Activated CD4-positive, alpha-beta T cell treated with anti-CD3 and anti-CD28 coated beads, Interleukin-2, amount 10 ng/mL, durations not matched to agents 24 days and 14 days (primary cell): ENCODE results near the gene PARP11. TPM values are rescaled to one million over a fixed set of nuclear protein-coding genes. Genes with fewer than 3 reads are reported as not detected.

Experiments
- DNase-seq: peaks from one replicate; pipeline ENCODE4 v3.0.0; 2022
- H3K27ac Mint-ChIP-seq: one replicate; pipeline ENCODE4 v1.8.0; 2022; ENCODE audit warnings: mild to moderate bottlenecking, mixed read lengths
- H3K27me3 Mint-ChIP-seq: one replicate; pipeline ENCODE4 v1.8.0; 2022; ENCODE audit warnings: mixed read lengths
- H3K36me3 Mint-ChIP-seq: one replicate; pipeline ENCODE4 v1.8.0; 2022; ENCODE audit warnings: low read depth, mild to moderate bottlenecking, mixed read lengths
- H3K4me1 Mint-ChIP-seq: one replicate; pipeline ENCODE4 v1.8.0; 2021; ENCODE audit warnings: mixed read lengths
- H3K4me3 Mint-ChIP-seq: one replicate; pipeline ENCODE4 v1.8.0; 2022; ENCODE audit warnings: mild to moderate bottlenecking, moderate library complexity, mixed read lengths
- H3K9me3 Mint-ChIP-seq: one replicate; pipeline ENCODE4 v1.8.0; 2021; ENCODE audit warnings: mixed read lengths
- intact Hi-C: fragments of 100-400 bp; cut with micrococcal nuclease; formaldehyde crosslinking; loops from one replicate; pipeline ENCODE4 v1.15.1; 2023
- total RNA-seq: library from RNA; stranded (reverse); gene quantifications from 2 replicates; pipeline ENCODE4 v1.2.3, GENCODE V29; 2022

PARP11 gene
- 11.4 and 14.8 TPM in 2 replicates for total RNA-seq

- Mint-ChIP-seq H3K4me1 (peaks cover 44% of the 10 kb centered on the region), H3K4me3 (peak within 1 kb of the TSS; percentile 92), H3K27me3 (no peaks in the 10 kb centered on the region), H3K9me3 (peaks cover 19% of the 10 kb centered on the region), H3K36me3 (peaks cover 12% of the 10 kb centered on the region), H3K27ac (peak within 1 kb of the TSS; percentile 90)
- peak; percentile 100 for DNase-seq
- intact Hi-C loops: loop anchor here (1.0 to 10.0 kb wide), 9 partner anchors 24 to 952 kb away; partner anchors contain the start of genes CCND2, CRACR2A and RAD51AP1
These were observed at the start of gene PARP11 for GRCh38 chr12:3872800-3873636. Gene PARP11 (minus strand): TSS chr12:3873399. CDS start chr12:3873229, 170 bp downstream.

GRCh38 chr12:3922033-3922432, 48.8 kb upstream of the PARP11 start:
- Mint-ChIP-seq H3K36me3 (no peaks in the 10 kb centered on the region), H3K27ac (no peak overlapping the region), H3K9me3 (no peaks in the 10 kb centered on the region), H3K27me3 (peaks cover 18% of the 10 kb centered on the region), H3K4me1 (peaks cover 5% of the 10 kb centered on the region), H3K4me3 (no peak overlapping the region)
- intact Hi-C loops: no loop called here
- no peak for DNase-seq

- intact Hi-C loops: no loop called here
- H3K27me3 Mint-ChIP-seq: peaks cover 21% of the 10 kb centered on the region
- peaks cover 5% of the 10 kb centered on the region for H3K4me1 Mint-ChIP-seq
- H3K27ac Mint-ChIP-seq: no peak overlapping the region
- DNase-seq: no peak
- H3K4me3 Mint-ChIP-seq: no peak overlapping the region
- no peaks in the 10 kb centered on the region for H3K9me3 Mint-ChIP-seq
- H3K36me3 Mint-ChIP-seq: no peaks in the 10 kb centered on the region
These were observed 48.3 kb upstream of the PARP11 start for GRCh38 chr12:3921526-3921925.

- H3K36me3 Mint-ChIP-seq: no peaks in the 10 kb centered on the region
- H3K9me3 Mint-ChIP-seq: no peaks in the 10 kb centered on the region
- no peak overlapping the region for H3K27ac Mint-ChIP-seq
- intact Hi-C loops: no loop called here
- no peak for DNase-seq
- H3K4me1 Mint-ChIP-seq: peaks cover 5% of the 10 kb centered on the region
- peaks cover 24% of the 10 kb centered on the region for H3K27me3 Mint-ChIP-seq
- H3K4me3 Mint-ChIP-seq: no peak overlapping the region
These were observed 47.9 kb upstream of the PARP11 start for GRCh38 chr12:3921151-3921471.

GRCh38 chr12:3920351-3921150, 47.4 kb upstream of the PARP11 start:
- Mint-ChIP-seq H3K9me3 (no peaks in the 10 kb centered on the region), H3K4me1 (peaks cover 5% of the 10 kb centered on the region), H3K27ac (no peak overlapping the region), H3K27me3 (peaks cover 24% of the 10 kb centered on the region), H3K36me3 (no peaks in the 10 kb centered on the region), H3K4me3 (no peak overlapping the region)
- intact Hi-C loops: no loop called here
- no peak for DNase-seq

- H3K4me1 Mint-ChIP-seq: peaks cover 10% of the 10 kb centered on the region
- intact Hi-C loops: no loop called here
- no peak overlapping the region for H3K4me3 Mint-ChIP-seq
- peaks cover 6% of the 10 kb centered on the region for H3K27me3 Mint-ChIP-seq
- H3K9me3 Mint-ChIP-seq: peaks cover 9% of the 10 kb centered on the region
- no peak for DNase-seq
- peaks cover 20% of the 10 kb centered on the region for H3K36me3 Mint-ChIP-seq
- no peak overlapping the region for H3K27ac Mint-ChIP-seq
These were observed 40.1 kb upstream of the PARP11 start for GRCh38 chr12:3913278-3913677.

- Mint-ChIP-seq H3K4me3 (no peak overlapping the region), H3K36me3 (peaks cover 20% of the 10 kb centered on the region), H3K27me3 (peaks cover 6% of the 10 kb centered on the region), H3K27ac (no peak overlapping the region), H3K4me1 (peaks cover 14% of the 10 kb centered on the region), H3K9me3 (peaks cover 9% of the 10 kb centered on the region)
- intact Hi-C loops: no loop called here
- no peak for DNase-seq
These were observed 39.7 kb upstream of the PARP11 start for GRCh38 chr12:3912863-3913262.

- peaks cover 2% of the 10 kb centered on the region for H3K27me3 Mint-ChIP-seq
- peaks cover 20% of the 10 kb centered on the region for H3K36me3 Mint-ChIP-seq
- peaks cover 9% of the 10 kb centered on the region for H3K9me3 Mint-ChIP-seq
- H3K27ac Mint-ChIP-seq: no peak overlapping the region
- DNase-seq: no peak
- peaks cover 24% of the 10 kb centered on the region for H3K4me1 Mint-ChIP-seq
- intact Hi-C loops: no loop called here
- H3K4me3 Mint-ChIP-seq: no peak overlapping the region
These were observed 38.2 kb upstream of the PARP11 start for GRCh38 chr12:3911409-3911808.

GRCh38 chr12:3905664-3906063, 32.5 kb upstream of the PARP11 start:
- no peak for DNase-seq
- peak overlapping the region; percentile 69 for H3K4me3 Mint-ChIP-seq

GRCh38 chr12:3904999-3905398, 31.8 kb upstream of the PARP11 start:
- DNase-seq: peak; percentile 67
- peaks cover 3% of the 10 kb centered on the region for H3K36me3 Mint-ChIP-seq
- intact Hi-C loops: no loop called here
- peak overlapping the region; percentile 69 for H3K4me3 Mint-ChIP-seq
- peaks cover 32% of the 10 kb centered on the region for H3K4me1 Mint-ChIP-seq
- no peaks in the 10 kb centered on the region for H3K27me3 Mint-ChIP-seq
- no peaks in the 10 kb centered on the region for H3K9me3 Mint-ChIP-seq
- H3K27ac Mint-ChIP-seq: no peak overlapping the region

More at GRCh38 chr12:3905664-3906063, 32.5 kb upstream of the PARP11 start:
- H3K9me3 Mint-ChIP-seq: no peaks in the 10 kb centered on the region
- intact Hi-C loops: no loop called here
- peaks cover 6% of the 10 kb centered on the region for H3K36me3 Mint-ChIP-seq
- H3K4me1 Mint-ChIP-seq: peaks cover 32% of the 10 kb centered on the region
- peak overlapping the region; percentile 0 for H3K27ac Mint-ChIP-seq
- no peaks in the 10 kb centered on the region for H3K27me3 Mint-ChIP-seq

- Mint-ChIP-seq H3K27me3 (no peaks in the 10 kb centered on the region), H3K4me1 (peaks cover 35% of the 10 kb centered on the region), H3K36me3 (no peaks in the 10 kb centered on the region), H3K27ac (no peak overlapping the region), H3K9me3 (peaks cover 3% of the 10 kb centered on the region), H3K4me3 (no peak overlapping the region)
- DNase-seq: no peak
- intact Hi-C loops: no loop called here
These were observed 29.7 kb upstream of the PARP11 start for GRCh38 chr12:3902921-3903320.

GRCh38 chr12:3901116-3901515, 27.9 kb upstream of the PARP11 start:
- no peaks in the 10 kb centered on the region for H3K27me3 Mint-ChIP-seq
- no peak for DNase-seq
- no peak overlapping the region for H3K4me3 Mint-ChIP-seq
- no peak overlapping the region for H3K27ac Mint-ChIP-seq
- H3K36me3 Mint-ChIP-seq: no peaks in the 10 kb centered on the region
- peaks cover 40% of the 10 kb centered on the region for H3K4me1 Mint-ChIP-seq
- peaks cover 9% of the 10 kb centered on the region for H3K9me3 Mint-ChIP-seq
- intact Hi-C loops: no loop called here

GRCh38 chr12:3898756-3899155, 25.6 kb upstream of the PARP11 start:
- H3K4me3 Mint-ChIP-seq: no peak overlapping the region
- H3K36me3 Mint-ChIP-seq: no peaks in the 10 kb centered on the region
- H3K27me3 Mint-ChIP-seq: no peaks in the 10 kb centered on the region
- no peak overlapping the region for H3K27ac Mint-ChIP-seq
- no peak for DNase-seq
- peaks cover 26% of the 10 kb centered on the region for H3K4me1 Mint-ChIP-seq
- H3K9me3 Mint-ChIP-seq: peaks cover 9% of the 10 kb centered on the region
- intact Hi-C loops: loop anchor here (5.0 kb wide), 1 partner anchor 74 kb away; no protein-coding TSS in a partner anchor

- intact Hi-C loops: loop anchor here (2.0 to 5.0 kb wide), 2 partner anchors 25 to 75 kb away; partner anchors contain the start of gene PARP11
- H3K9me3 Mint-ChIP-seq: peaks cover 9% of the 10 kb centered on the region
- peaks cover 24% of the 10 kb centered on the region for H3K4me1 Mint-ChIP-seq
- no peaks in the 10 kb centered on the region for H3K36me3 Mint-ChIP-seq
- H3K4me3 Mint-ChIP-seq: peak overlapping the region; percentile 68
- no peaks in the 10 kb centered on the region for H3K27me3 Mint-ChIP-seq
- H3K27ac Mint-ChIP-seq: peak overlapping the region; percentile 90
- peak; percentile 74 for DNase-seq
These were observed 24.3 kb upstream of the PARP11 start for GRCh38 chr12:3897371-3897971.
